Measurements from ENCODE around the gene ALKBH2. TPM values are rescaled to one million over a fixed set of nuclear protein-coding genes. Genes with fewer than 3 reads are reported as not detected.
A peak's percentile ranks its signal among the peaks of the same experiment; 100 is the strongest.

ALKBH2 gene
- total and polyA plus RNA-seq, 11 donors, result 5.1 to 18.0 (median 8.2) TPM

DNA sequence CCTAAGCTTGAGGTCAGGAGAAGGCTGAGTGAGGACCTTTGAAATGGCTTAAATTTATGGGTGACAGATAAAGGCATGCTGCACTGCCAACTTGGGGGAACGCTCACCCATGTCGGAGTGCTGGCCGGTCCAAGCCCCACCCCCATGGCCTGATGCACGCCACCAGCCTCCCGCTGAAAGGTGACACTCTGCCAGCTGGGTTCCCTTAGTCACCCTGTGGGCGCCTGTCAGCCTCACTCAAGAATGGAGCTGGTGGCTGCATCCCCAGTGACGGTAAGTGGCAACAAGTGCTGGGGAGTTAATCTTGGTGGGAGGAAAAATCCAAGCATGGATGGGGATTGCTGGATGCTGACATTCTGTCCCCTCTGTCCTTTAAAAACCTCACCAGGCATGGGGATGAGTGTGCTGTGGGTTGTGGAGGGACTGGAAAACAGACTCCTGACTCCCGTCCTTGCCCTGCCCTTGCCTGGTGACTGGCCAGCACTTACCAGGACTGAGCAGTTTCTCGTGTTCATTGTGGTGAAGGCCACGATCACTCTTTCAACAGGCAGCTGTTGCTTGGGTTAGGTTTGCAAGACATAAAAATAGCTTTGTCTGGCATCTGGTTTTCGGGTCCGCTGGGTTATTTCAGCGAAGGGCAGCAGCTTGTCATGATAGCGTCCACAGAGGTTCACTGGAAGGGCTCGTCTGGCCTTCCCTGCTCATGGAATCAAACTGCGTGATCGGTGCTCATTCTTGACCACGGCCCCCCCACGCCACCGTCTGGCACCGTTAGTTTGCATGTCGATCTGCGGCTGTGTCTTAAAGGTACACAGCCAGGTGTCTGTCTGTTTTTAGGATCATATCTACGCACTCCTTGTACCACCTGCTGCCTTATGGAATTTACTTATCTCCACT is 38.1 kb upstream of the ALKBH2 start:
- TF ChIP-seq, protein P1, sequence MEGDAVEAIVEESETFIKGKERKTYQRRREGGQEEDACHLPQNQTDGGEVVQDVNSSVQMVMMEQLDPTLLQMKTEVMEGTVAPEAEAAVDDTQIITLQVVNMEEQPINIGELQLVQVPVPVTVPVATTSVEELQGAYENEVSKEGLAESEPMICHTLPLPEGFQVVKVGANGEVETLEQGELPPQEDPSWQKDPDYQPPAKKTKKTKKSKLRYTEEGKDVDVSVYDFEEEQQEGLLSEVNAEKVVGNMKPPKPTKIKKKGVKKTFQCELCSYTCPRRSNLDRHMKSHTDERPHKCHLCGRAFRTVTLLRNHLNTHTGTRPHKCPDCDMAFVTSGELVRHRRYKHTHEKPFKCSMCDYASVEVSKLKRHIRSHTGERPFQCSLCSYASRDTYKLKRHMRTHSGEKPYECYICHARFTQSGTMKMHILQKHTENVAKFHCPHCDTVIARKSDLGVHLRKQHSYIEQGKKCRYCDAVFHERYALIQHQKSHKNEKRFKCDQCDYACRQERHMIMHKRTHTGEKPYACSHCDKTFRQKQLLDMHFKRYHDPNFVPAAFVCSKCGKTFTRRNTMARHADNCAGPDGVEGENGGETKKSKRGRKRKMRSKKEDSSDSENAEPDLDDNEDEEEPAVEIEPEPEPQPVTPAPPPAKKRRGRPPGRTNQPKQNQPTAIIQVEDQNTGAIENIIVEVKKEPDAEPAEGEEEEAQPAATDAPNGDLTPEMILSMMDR (IDR thresholded peaks at IDR 0.05), result no peak
- TF ChIP-seq POLR2A (IDR thresholded peaks at IDR 0.05), result no peak
- 31 to 62% (median 50%) methylated on average over 18 to 24 of the region's 24 CpGs for WGBS, 4 donors
- H3K27me3 ChIP-seq, result no peaks in the 10 kb centered on the region
- ATAC-seq (peak; percentile 92 to 94 (median 92)), DNase-seq (peak; percentile 81 to 93 (median 82))
- peaks cover 0 to 12% (median 0%) of the 10 kb centered on the region in 9 donors for H3K36me3 ChIP-seq
- intact Hi-C loops (cut with DNase I), result loop anchor here in 3 of 10 donors (1.0 to 5.0 kb wide), 3 partner anchors 15 to 36 kb away; partner anchors contain the start of gene ACACB (in 2 of the 3)
- peak overlapping the region in 8 of 12 donors; percentile 12 to 42 (median 28) for H3K4me3 ChIP-seq
- H3K27ac ChIP-seq, result peak overlapping the region; percentile 60 to 91 (median 84)
- peaks cover 0 to 88% (median 30%) of the 10 kb centered on the region in 12 donors for H3K4me1 ChIP-seq
- H3K9me3 ChIP-seq, result peaks cover 0 to 7% (median 0%) of the 10 kb centered on the region in 12 donors

GRCh38 chr12:109130297-109131153 is 37.3 kb upstream of the ALKBH2 start:
- TF ChIP-seq, protein P1 (IDR thresholded peaks at IDR 0.05), result no peak
- TF ChIP-seq POLR2A (IDR thresholded peaks at IDR 0.05), result no peak
- 57 to 66% (median 59%) methylated on average over 12 to 15 of the region's 15 CpGs for WGBS, 4 donors
- Histone ChIP-seq H3K4me3 (peak overlapping the region in 1 of 12 donors; percentile 36), H3K9me3 (no peaks in the 10 kb centered on the region), H3K27ac (peak overlapping the region; percentile 60 to 91 (median 84)), H3K4me1 (peaks cover 0 to 90% (median 30%) of the 10 kb centered on the region in 12 donors), H3K27me3 (no peaks in the 10 kb centered on the region), H3K36me3 (peaks cover 0 to 20% (median 2%) of the 10 kb centered on the region in 9 donors)
- ATAC-seq (peak; percentile 17 to 56 (median 34)), DNase-seq (no peak)
- intact Hi-C loops (cut with DNase I), result loop anchor here in 3 of 10 donors (1.0 to 5.0 kb wide), 3 partner anchors 14 to 37 kb away; partner anchors contain the start of gene ACACB (in 2 of the 3)

- intact Hi-C loops (cut with DNase I), result no loop called here
- Histone ChIP-seq H3K4me1 (peaks cover 0 to 84% (median 22%) of the 10 kb centered on the region in 12 donors), H3K27me3 (no peaks in the 10 kb centered on the region), H3K36me3 (peaks cover 0 to 20% (median 4%) of the 10 kb centered on the region in 9 donors), H3K9me3 (no peaks in the 10 kb centered on the region), H3K4me3 (no peak overlapping the region), H3K27ac (peak overlapping the region in 3 of 12 donors; percentile 82 to 89 (median 89))
- ATAC-seq (no peak), DNase-seq (no peak)
- WGBS, 4 donors, result 84 to 93% (median 90%) methylated on average over 13 of the region's 13 CpGs
- TF ChIP-seq, protein P1 (IDR thresholded peaks at IDR 0.05), result no peak
- no peak for TF ChIP-seq POLR2A (IDR thresholded peaks at IDR 0.05)
Observed at GRCh38 chr12:109127533-109128242, 34.4 kb upstream of the ALKBH2 start.
